OCI-LY1 (cell line): ENCODE measurements around the gene CEP126.

Source experiments
- H2AFZ ChIP-seq: fragments of 200-600 bp; sonication (generic), shearing (Covaris generic); 2 replicates; pipeline ENCODE4 v1.6.0; 2014; ENCODE audit warnings: antibody characterized with exemption, mild to moderate bottlenecking, low read length
- H3F3A ChIP-seq: fragments of 200-600 bp; sonication (generic), shearing (Covaris generic); 2 replicates; pipeline ENCODE4 v1.6.0; 2014; ENCODE audit warnings: mild to moderate bottlenecking, antibody characterized with exemption, low read length, moderate library complexity; ENCODE audit not compliant: insufficient read depth
- H3K27ac ChIP-seq: fragments of 200-600 bp; sonication (generic); 2 replicates; pipeline ENCODE4 v1.5.1; 2014; ENCODE audit warnings: low read length, mixed run types, mild to moderate bottlenecking, low read depth; ENCODE audit not compliant: poor library complexity, severe bottlenecking
- H3K27me3 ChIP-seq: fragments of 200-600 bp; sonication (generic); 2 replicates; pipeline ENCODE4 v1.6.0; 2014; ENCODE audit warnings: antibody characterized with exemption, mild to moderate bottlenecking, low read length, moderate library complexity; ENCODE audit not compliant: insufficient read depth
- H3K36me3 ChIP-seq: fragments of 200-600 bp; sonication (generic); 2 replicates; pipeline ENCODE4 v1.6.1; 2014; ENCODE audit warnings: mild to moderate bottlenecking, antibody characterized with exemption, low read length, moderate library complexity, mixed read lengths; ENCODE audit not compliant: insufficient read depth
- H3K4me1 ChIP-seq: fragments of 200-600 bp; sonication (generic); 2 replicates; pipeline ENCODE4 v1.5.1; 2014; ENCODE audit warnings: mild to moderate bottlenecking, low read length, moderate library complexity; ENCODE audit not compliant: insufficient read depth, severe bottlenecking
- H3K4me2 ChIP-seq: fragments of 200-600 bp; sonication (generic), shearing (Covaris generic); 2 replicates; pipeline ENCODE4 v1.6.1; 2014; ENCODE audit warnings: low read length
- H3K4me3 ChIP-seq: fragments of 200-600 bp; sonication (generic); 2 replicates; pipeline ENCODE4 v1.5.1; 2014; ENCODE audit warnings: low read length, low read depth, mild to moderate bottlenecking, mixed read lengths; ENCODE audit not compliant: poor library complexity, severe bottlenecking
- H3K79me2 ChIP-seq: fragments of 200-600 bp; shearing (Covaris generic); 2 replicates; pipeline ENCODE4 v1.6.1; 2016; ENCODE audit warnings: mixed run types, low read length, mixed read lengths; ENCODE audit not compliant: insufficient read depth
- H3K9ac ChIP-seq: fragments of 200-600 bp; sonication (generic), shearing (Covaris generic); 2 replicates; pipeline ENCODE4 v1.6.1; 2014; ENCODE audit warnings: mild to moderate bottlenecking, low read length, mixed read lengths
- H3K9me2 ChIP-seq: fragments of 200-600 bp; sonication (generic), shearing (Covaris generic); 2 replicates; pipeline ENCODE4 v1.6.1; 2014; ENCODE audit warnings: low read depth, mild to moderate bottlenecking, low read length, mixed read lengths
- H3K9me3 ChIP-seq: fragments of 200-600 bp; shearing (Covaris generic); 2 replicates; pipeline ENCODE4 v1.6.1; 2014; ENCODE audit warnings: low read length, mixed read lengths
- H4K20me1 ChIP-seq: fragments of 200-600 bp; sonication (generic), shearing (Covaris generic); 2 replicates; pipeline ENCODE4 v1.6.0; 2016; ENCODE audit warnings: mild to moderate bottlenecking, low read length; ENCODE audit not compliant: insufficient read depth
- EZH2 ChIP-seq: fragments of 200-600 bp; sonication (generic), shearing (Covaris generic); IDR thresholded peaks from 2 replicates; pipeline ENCODE4 v1.8.0; 2017; ENCODE audit warnings: borderline replicate concordance, mixed run types, mild to moderate bottlenecking, antibody characterized with exemption, low read length, moderate library complexity, mixed read lengths
- TF ChIP-seq, protein P1 (sequence below): fragments of 200-600 bp; sonication (generic), shearing (Covaris generic); IDR thresholded peaks from 2 replicates; pipeline ENCODE4 v1.5.1; 2017; ENCODE audit warnings: mild to moderate bottlenecking, antibody characterized with exemption, low read length, moderate library complexity, mixed read lengths

The CEP126 gene

DNA sequence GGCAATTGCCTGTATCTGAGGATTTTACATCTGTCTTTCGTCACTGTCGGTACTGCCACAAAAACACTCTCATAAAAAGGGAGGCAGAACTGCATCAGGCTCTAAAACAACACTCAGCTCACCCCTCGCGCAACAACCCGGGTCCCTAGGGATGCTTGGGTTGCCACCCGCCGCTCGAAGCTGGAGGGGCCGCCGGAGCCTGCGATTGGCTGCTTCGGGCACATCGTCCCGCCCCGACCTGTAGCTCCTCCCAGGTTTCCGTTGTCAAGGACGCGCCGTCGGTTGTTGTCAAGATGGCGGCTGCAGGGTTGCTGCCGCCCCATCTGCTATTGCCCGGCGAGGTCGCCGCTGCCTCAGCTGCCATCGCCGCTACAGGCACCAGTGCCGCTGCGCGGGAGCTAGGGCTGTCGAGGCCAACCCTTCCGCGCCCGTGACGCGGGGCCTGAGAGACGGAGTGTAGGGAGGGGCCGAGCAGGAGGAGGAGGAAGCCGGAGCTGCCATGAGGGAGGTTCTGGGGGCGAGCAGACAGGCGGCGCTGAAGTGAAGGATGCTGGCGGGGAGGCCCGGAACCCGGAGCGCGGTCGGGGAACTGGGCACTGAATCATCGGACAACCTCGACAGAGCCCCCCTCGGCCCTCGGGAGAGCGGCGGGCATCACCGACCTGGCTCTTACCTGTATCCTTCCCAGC lies at the start of gene CEP126:
Gene CEP126, plus strand, starts transcription at position 273 of the 689 bp plus-strand sequence. Its CDS starts 275 bp downstream, at position 548.
- no peaks in the 10 kb centered on the region for H3K9me3 ChIP-seq
- H3F3A ChIP-seq, result no peaks in the 10 kb centered on the region
- H3K9ac ChIP-seq, result peak within 1 kb of the TSS; percentile 76
- no peaks in the 10 kb centered on the region for H3K36me3 ChIP-seq
- peak within 1 kb of the TSS; percentile 73 for H3K4me2 ChIP-seq
- peak within 1 kb of the TSS; percentile 94 for H3K27ac ChIP-seq
- 0 out of 2 replicates have a peak, but pooled peaks cover 5% of the 10 kb centered on the region for H3K79me2 ChIP-seq
- H3K4me3 ChIP-seq, result peak within 1 kb of the TSS; percentile 70
- no peaks in the 10 kb centered on the region for H3K27me3 ChIP-seq
- no peak for TF ChIP-seq EZH2
- TF ChIP-seq, protein P1, sequence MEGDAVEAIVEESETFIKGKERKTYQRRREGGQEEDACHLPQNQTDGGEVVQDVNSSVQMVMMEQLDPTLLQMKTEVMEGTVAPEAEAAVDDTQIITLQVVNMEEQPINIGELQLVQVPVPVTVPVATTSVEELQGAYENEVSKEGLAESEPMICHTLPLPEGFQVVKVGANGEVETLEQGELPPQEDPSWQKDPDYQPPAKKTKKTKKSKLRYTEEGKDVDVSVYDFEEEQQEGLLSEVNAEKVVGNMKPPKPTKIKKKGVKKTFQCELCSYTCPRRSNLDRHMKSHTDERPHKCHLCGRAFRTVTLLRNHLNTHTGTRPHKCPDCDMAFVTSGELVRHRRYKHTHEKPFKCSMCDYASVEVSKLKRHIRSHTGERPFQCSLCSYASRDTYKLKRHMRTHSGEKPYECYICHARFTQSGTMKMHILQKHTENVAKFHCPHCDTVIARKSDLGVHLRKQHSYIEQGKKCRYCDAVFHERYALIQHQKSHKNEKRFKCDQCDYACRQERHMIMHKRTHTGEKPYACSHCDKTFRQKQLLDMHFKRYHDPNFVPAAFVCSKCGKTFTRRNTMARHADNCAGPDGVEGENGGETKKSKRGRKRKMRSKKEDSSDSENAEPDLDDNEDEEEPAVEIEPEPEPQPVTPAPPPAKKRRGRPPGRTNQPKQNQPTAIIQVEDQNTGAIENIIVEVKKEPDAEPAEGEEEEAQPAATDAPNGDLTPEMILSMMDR, result peak; percentile 46
- no peaks in the 10 kb centered on the region for H4K20me1 ChIP-seq
- no peaks in the 10 kb centered on the region for H3K9me2 ChIP-seq
- peaks cover 50% of the 10 kb centered on the region for H3K4me1 ChIP-seq
- H2AFZ ChIP-seq, result peak within 1 kb of the TSS; percentile 9; the same call in 1 of the 2 replicates

DNA sequence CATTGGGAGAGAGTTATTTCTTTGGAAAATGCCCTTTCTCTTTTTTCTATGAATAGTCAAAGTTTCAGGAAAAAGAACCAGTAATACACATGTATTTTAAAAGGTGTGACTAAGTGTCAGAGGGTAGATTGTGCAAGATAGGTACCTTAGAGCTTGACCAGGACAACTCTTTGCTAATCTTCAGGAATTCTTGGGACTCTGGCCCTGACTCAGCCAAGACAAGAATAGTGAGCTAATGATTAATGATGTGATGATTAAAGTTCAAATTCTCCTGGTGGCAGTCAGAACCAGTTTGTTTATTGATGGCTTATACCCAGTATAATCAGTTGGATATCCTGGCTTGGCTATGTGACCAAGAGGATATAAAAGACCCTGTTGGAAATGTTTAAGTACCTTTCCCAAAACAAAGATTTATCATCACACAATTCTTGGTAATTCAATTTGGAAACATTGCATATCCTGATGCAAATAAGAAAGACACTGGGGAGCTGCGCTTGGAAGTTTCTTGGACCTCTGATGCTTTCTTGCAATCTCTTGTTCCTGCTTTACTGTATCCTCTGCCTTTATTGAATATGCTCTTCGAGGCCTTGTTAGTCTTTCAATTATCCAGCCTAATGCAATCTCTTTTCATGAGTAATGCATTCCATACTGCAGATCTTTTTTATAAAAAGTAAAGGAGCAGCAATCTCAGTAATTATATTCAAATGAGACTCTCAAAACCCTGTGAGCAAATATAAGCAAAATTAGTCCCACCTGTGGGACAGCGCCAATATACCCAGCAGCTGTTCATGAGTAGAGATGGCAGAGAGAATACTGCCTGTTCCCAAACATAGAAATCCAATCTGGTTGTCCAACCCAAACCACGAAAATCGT lies 48.0 kb upstream of the CEP126 start:
- H4K20me1 ChIP-seq, result no peaks in the 10 kb centered on the region
- H3K36me3 ChIP-seq, result no peaks in the 10 kb centered on the region
- H3K4me3 ChIP-seq, result no peak overlapping the region
- H3K27ac ChIP-seq, result no peak overlapping the region
- no peaks in the 10 kb centered on the region for H3K9me2 ChIP-seq
- no peak overlapping the region for H3K4me2 ChIP-seq
- no peaks in the 10 kb centered on the region for H3K9me3 ChIP-seq
- no peak overlapping the region for H2AFZ ChIP-seq
- TF ChIP-seq EZH2, result no peak
- TF ChIP-seq, protein P1, result no peak
- no peaks in the 10 kb centered on the region for H3K27me3 ChIP-seq
- H3K9ac ChIP-seq, result no peak overlapping the region
- H3F3A ChIP-seq, result no peaks in the 10 kb centered on the region
- H3K79me2 ChIP-seq, result no peaks in the 10 kb centered on the region
- no peaks in the 10 kb centered on the region for H3K4me1 ChIP-seq

- H3K4me1 ChIP-seq, result no peaks in the 10 kb centered on the region
- no peaks in the 10 kb centered on the region for H3K79me2 ChIP-seq
- no peaks in the 10 kb centered on the region for H3F3A ChIP-seq
- H2AFZ ChIP-seq, result no peak overlapping the region
- H3K27me3 ChIP-seq, result no peaks in the 10 kb centered on the region
- H3K27ac ChIP-seq, result no peak overlapping the region
- H3K4me2 ChIP-seq, result no peak overlapping the region
- no peak overlapping the region for H3K4me3 ChIP-seq
- no peaks in the 10 kb centered on the region for H3K9me3 ChIP-seq
- no peak for TF ChIP-seq EZH2
- TF ChIP-seq, protein P1, result no peak
- no peak overlapping the region for H3K9ac ChIP-seq
- no peaks in the 10 kb centered on the region for H3K9me2 ChIP-seq
- H3K36me3 ChIP-seq, result no peaks in the 10 kb centered on the region
- H4K20me1 ChIP-seq, result no peaks in the 10 kb centered on the region
These were observed 46.9 kb upstream of the CEP126 start for GRCh38 chr11:101867951-101868350.
